Lower lobe of right lung (tissue), 2 donors: ENCODE measurements around the gene SLC2A4RG. TPM values are rescaled to one million over a fixed set of nuclear protein-coding genes. Genes with fewer than 3 reads are reported as not detected.

Experiments
- ATAC-seq, 2 donors: fragments of 200-7000 bp; cut with Tn5 transposase; one replicate each; pipeline ENCODE4 v1.9.1; 2020 to 2022; ENCODE audit warnings: mild to moderate bottlenecking in 2 of 2, moderate library complexity in 2 of 2
- DNase-seq: peaks from one replicate; pipeline ENCODE4 v3.0.0-alpha.2; 2020
- H3K27ac ChIP-seq: fragments of 200-600 bp; one replicate; pipeline ENCODE4 v1.8.0; 2022
- H3K27me3 ChIP-seq: fragments of 200-600 bp; one replicate; pipeline ENCODE4 v1.8.0; 2022; ENCODE audit warnings: low read depth
- H3K36me3 ChIP-seq: fragments of 200-600 bp; one replicate; pipeline ENCODE4 v1.8.0; 2022; ENCODE audit warnings: mild to moderate bottlenecking
- H3K4me1 ChIP-seq: fragments of 200-600 bp; one replicate; pipeline ENCODE4 v1.8.0; 2022
- H3K4me3 ChIP-seq: fragments of 200-600 bp; one replicate; pipeline ENCODE4 v1.8.0; 2022; ENCODE audit warnings: mild to moderate bottlenecking
- H3K9me3 ChIP-seq: fragments of 200-600 bp; one replicate; pipeline ENCODE4 v1.8.0; 2022
- CTCF ChIP-seq: fragments of 200-600 bp; IDR thresholded peaks from one replicate; pipeline ENCODE4 v1.8.0; 2022; ENCODE audit warnings: antibody characterized with exemption, mild to moderate bottlenecking
- intact Hi-C: fragments of 100-400 bp; cut with DNase I; formaldehyde crosslinking; loops from one replicate; pipeline ENCODE4 v1.11.0; 2022
- total RNA-seq: library from RNA; stranded (reverse); fragmentation: NEBNext Ultra II Directional; extraction: Animal tissue kit (Norgen Biotek cat#: 25700); gene quantifications from one replicate; pipeline ENCODE4 v1.2.1, GENCODE V29; 2021
- donor health status: DM: no; HTN: yes; CAD: no; lungs with severe emphysema.

The SLC2A4RG gene
- total RNA-seq, 1 donor from 2014 or later: 50.5 TPM

GRCh38 chr20:63702036-63702665 is 37.4 kb upstream of the SLC2A4RG start:
- intact Hi-C loops: no loop called here
- Histone ChIP-seq H3K4me1 (peaks cover 41% of the 10 kb centered on the region), H3K27ac (no peak overlapping the region), H3K9me3 (no peaks in the 10 kb centered on the region), H3K4me3 (no peak overlapping the region), H3K36me3 (peaks cover 45% of the 10 kb centered on the region), H3K27me3 (no peaks in the 10 kb centered on the region)
- ATAC-seq (no peak), DNase-seq (no peak)
- TF ChIP-seq CTCF: no peak

GRCh38 chr20:63702751-63703470 is 36.7 kb upstream of the SLC2A4RG start:
- Histone ChIP-seq H3K27ac (no peak overlapping the region), H3K4me3 (no peak overlapping the region), H3K4me1 (peaks cover 35% of the 10 kb centered on the region), H3K9me3 (no peaks in the 10 kb centered on the region), H3K27me3 (no peaks in the 10 kb centered on the region), H3K36me3 (peaks cover 45% of the 10 kb centered on the region)
- intact Hi-C loops: no loop called here
- no peak for DNase-seq
- no peak for ATAC-seq
- TF ChIP-seq CTCF: no peak

GRCh38 chr20:63703471-63703975 is 36.1 kb upstream of the SLC2A4RG start:
- DNase-seq (no peak), ATAC-seq (no peak)
- intact Hi-C loops: no loop called here
- peaks cover 32% of the 10 kb centered on the region for H3K4me1 ChIP-seq
- H3K36me3 ChIP-seq: peaks cover 41% of the 10 kb centered on the region
- no peak overlapping the region for H3K27ac ChIP-seq
- TF ChIP-seq CTCF: no peak
- H3K9me3 ChIP-seq: no peaks in the 10 kb centered on the region
- H3K27me3 ChIP-seq: no peaks in the 10 kb centered on the region
- no peak overlapping the region for H3K4me3 ChIP-seq

GRCh38 chr20:63703976-63704748 is 35.4 kb upstream of the SLC2A4RG start:
- no peaks in the 10 kb centered on the region for H3K9me3 ChIP-seq
- peaks cover 43% of the 10 kb centered on the region for H3K36me3 ChIP-seq
- peaks cover 32% of the 10 kb centered on the region for H3K4me1 ChIP-seq
- DNase-seq (no peak), ATAC-seq (no peak)
- H3K27me3 ChIP-seq: no peaks in the 10 kb centered on the region
- H3K27ac ChIP-seq: no peak overlapping the region
- no peak overlapping the region for H3K4me3 ChIP-seq
- no peak for TF ChIP-seq CTCF
- intact Hi-C loops: no loop called here

- Histone ChIP-seq H3K27me3 (no peaks in the 10 kb centered on the region), H3K9me3 (no peaks in the 10 kb centered on the region), H3K36me3 (peaks cover 45% of the 10 kb centered on the region), H3K4me1 (peaks cover 32% of the 10 kb centered on the region), H3K27ac (no peak overlapping the region), H3K4me3 (no peak overlapping the region)
- no peak for ATAC-seq
- intact Hi-C loops: no loop called here
- no peak for TF ChIP-seq CTCF
- no peak for DNase-seq
Observed at GRCh38 chr20:63704749-63705117, 34.8 kb upstream of the SLC2A4RG start.
